Psoas muscle (tissue), 8 donors: Measurements from ENCODE around the gene PCSK2. TPM values are rescaled to one million over a fixed set of nuclear protein-coding genes. Genes with fewer than 3 reads are reported as not detected.

Source experiments
- ATAC-seq, 4 donors: fragments of 200-7000 bp; cut with Tn5 transposase; one replicate each; pipeline ENCODE4 v1.9.1; 2020; ENCODE audit warnings: moderate library complexity in 3 of 4, mild to moderate bottlenecking in 2 of 4
- DNase-seq, 2 donors: peaks; one replicate each; pipeline ENCODE4 v3.0.0-alpha.2; 2020
- H3K27ac ChIP-seq: fragments of 200-600 bp; one replicate; pipeline ENCODE4 v1.8.0; 2022
- H3K27me3 ChIP-seq, 3 donors: fragments of 200-600 bp in 1 of 3; one replicate each; pipeline versions ENCODE4 v1.6.1 to v1.8.0; 2013 to 2022; ENCODE audit warnings: low read length in 2 of 3, mild to moderate bottlenecking in 2 of 3, moderate library complexity in 1 of 3; ENCODE audit not compliant: insufficient read depth in 3 of 3
- H3K36me3 ChIP-seq, 2 donors: fragments of 200-600 bp in 1 of 2; one replicate each; pipeline versions ENCODE4 v1.6.1 to v1.8.0; 2013 to 2022; ENCODE audit warnings: low read depth in 1 of 2, mild to moderate bottlenecking in 1 of 2, moderate library complexity in 1 of 2; ENCODE audit not compliant: insufficient read depth in 1 of 2
- H3K4me1 ChIP-seq: fragments of 200-600 bp; one replicate; pipeline ENCODE4 v1.8.0; 2022
- H3K4me3 ChIP-seq: fragments of 200-600 bp; one replicate; pipeline ENCODE4 v1.8.0; 2022; ENCODE audit warnings: mild to moderate bottlenecking
- H3K9me3 ChIP-seq: fragments of 200-600 bp; one replicate; pipeline ENCODE4 v1.8.0; 2022
- WGBS, 3 donors: extraction: QIAGEN DNeasy Blood & Tissue Kit; methylation state at CpG; one replicate each; pipeline versions ENCODE4 v1.1.6 to v1.1.7; 2013; 5-methylcytosine and 5-hydroxymethylcytosine counted together
- intact Hi-C, 2 donors: fragments of 100-400 bp; cut with DNase I; formaldehyde crosslinking; loops; one replicate each; pipeline versions ENCODE4 v1.11.0 to v1.14.2; 2022
- polyA plus RNA-seq, 3 donors: library from polyadenylated mRNA; stranded (reverse); fragments of 200-250 nt; gene quantifications; one replicate each; pipeline ENCODE4 v1.2.3, GENCODE V29; 2013
- total RNA-seq, 4 donors: library from RNA; stranded (reverse); fragmentation: NEBNext Ultra II Directional in 2 of 4; extraction: Animal tissue kit (Norgen Biotek cat#: 25700) in 2 of 4; gene quantifications; one replicate each; pipeline versions ENCODE4 v1.2.1 to v1.2.4, GENCODE V29; 2021 to 2023
- TF ChIP-seq, protein P1 (sequence below): fragments of 200-600 bp; IDR thresholded peaks from one replicate; pipeline ENCODE4 v1.8.0; 2022; ENCODE audit warnings: antibody characterized with exemption
- donor health status: healthy with polysubstance abuse.
- donor health status: DM: no; HTN: no; CAD: no; lungs with moderate emphysema.
- donor health status: Bipolar disorder and iron deficiency.
- donor health status: healthy.
- donor health status: DM: yes; HTN: yes; CAD: no.
- donor health status: DM: no; HTN: no; CAD: no.
- donor health status: DM: no; HTN: no; CAD: no.
- donor health status: DM: yes; HTN: yes; CAD: no.

The PCSK2 gene
- total and polyA plus RNA-seq, 7 donors = 0.01 to 0.26 (median 0.04) TPM; not detected in 3

- peak overlapping the region; percentile 70 for H3K4me3 ChIP-seq
- WGBS, 3 donors = 77 to 82% (median 78%) methylated on average over 5 of the region's 5 CpGs
- intact Hi-C loops = loop anchor here in 1 of 2 donors (10.0 kb wide), 2 partner anchors 373 to 463 kb away; no protein-coding TSS in a partner anchor
Measured at GRCh38 chr20:17531665-17532025, 304.8 kb downstream of the PCSK2 start.

DNA sequence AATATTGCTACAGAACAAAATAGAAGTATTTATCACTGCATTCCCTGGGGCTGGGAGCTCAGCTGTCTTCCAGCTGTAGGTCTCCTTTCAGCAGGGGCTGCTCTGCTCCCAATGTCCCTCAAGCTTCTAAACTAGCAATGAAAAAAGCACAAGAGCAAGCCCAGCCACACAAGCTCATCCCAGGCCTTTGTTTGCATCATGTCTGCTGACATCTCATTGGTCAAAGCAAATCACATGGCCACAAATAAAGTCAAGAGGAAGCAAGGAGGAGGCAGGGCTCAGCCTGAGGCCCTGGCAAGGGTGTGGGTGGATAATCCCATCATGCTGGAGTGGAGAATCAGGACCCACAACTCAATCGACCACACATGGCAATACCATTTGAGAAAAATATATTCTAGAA lies 306.6 kb downstream of the PCSK2 start:
- Histone ChIP-seq H3K9me3 (no peaks in the 10 kb centered on the region), H3K27me3 (no peaks in the 10 kb centered on the region), H3K4me1 (peaks cover 4% of the 10 kb centered on the region), H3K36me3 (no peaks in the 10 kb centered on the region), H3K27ac (no peak overlapping the region), H3K4me3 (no peak overlapping the region)
- ATAC-seq (no peak), DNase-seq (no peak)
- intact Hi-C loops = loop anchor here in 1 of 2 donors (10.0 kb wide), 2 partner anchors 371 to 461 kb away; no protein-coding TSS in a partner anchor
- TF ChIP-seq, protein P1, sequence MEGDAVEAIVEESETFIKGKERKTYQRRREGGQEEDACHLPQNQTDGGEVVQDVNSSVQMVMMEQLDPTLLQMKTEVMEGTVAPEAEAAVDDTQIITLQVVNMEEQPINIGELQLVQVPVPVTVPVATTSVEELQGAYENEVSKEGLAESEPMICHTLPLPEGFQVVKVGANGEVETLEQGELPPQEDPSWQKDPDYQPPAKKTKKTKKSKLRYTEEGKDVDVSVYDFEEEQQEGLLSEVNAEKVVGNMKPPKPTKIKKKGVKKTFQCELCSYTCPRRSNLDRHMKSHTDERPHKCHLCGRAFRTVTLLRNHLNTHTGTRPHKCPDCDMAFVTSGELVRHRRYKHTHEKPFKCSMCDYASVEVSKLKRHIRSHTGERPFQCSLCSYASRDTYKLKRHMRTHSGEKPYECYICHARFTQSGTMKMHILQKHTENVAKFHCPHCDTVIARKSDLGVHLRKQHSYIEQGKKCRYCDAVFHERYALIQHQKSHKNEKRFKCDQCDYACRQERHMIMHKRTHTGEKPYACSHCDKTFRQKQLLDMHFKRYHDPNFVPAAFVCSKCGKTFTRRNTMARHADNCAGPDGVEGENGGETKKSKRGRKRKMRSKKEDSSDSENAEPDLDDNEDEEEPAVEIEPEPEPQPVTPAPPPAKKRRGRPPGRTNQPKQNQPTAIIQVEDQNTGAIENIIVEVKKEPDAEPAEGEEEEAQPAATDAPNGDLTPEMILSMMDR = no peak
- WGBS, 3 donors = 11 to 17% (median 16%) methylated on average over 1 of the region's 1 CpG

More at GRCh38 chr20:17531665-17532025, 304.8 kb downstream of the PCSK2 start:
- TF ChIP-seq, protein P1 = no peak
- no peaks in the 10 kb centered on the region for H3K36me3 ChIP-seq
- H3K4me1 ChIP-seq = peaks cover 4% of the 10 kb centered on the region
- peak overlapping the region; percentile 60 for H3K27ac ChIP-seq
- DNase-seq (no peak), ATAC-seq (no peak)
- H3K27me3 ChIP-seq = no peaks in the 10 kb centered on the region
- no peaks in the 10 kb centered on the region for H3K9me3 ChIP-seq

- intact Hi-C loops = loop anchor here in 1 of 2 donors (10.0 kb wide), 2 partner anchors 371 to 461 kb away; no protein-coding TSS in a partner anchor
- no peak for ATAC-seq
- peaks cover 4% of the 10 kb centered on the region for H3K4me1 ChIP-seq
- TF ChIP-seq, protein P1 = no peak
- H3K27ac ChIP-seq = no peak overlapping the region
- no peaks in the 10 kb centered on the region for H3K27me3 ChIP-seq
- no peaks in the 10 kb centered on the region for H3K9me3 ChIP-seq
- H3K36me3 ChIP-seq = no peaks in the 10 kb centered on the region
- WGBS, 3 donors = 93 to 94% (median 94%) methylated on average over 3 of the region's 3 CpGs
- no peak for DNase-seq
- no peak overlapping the region for H3K4me3 ChIP-seq
Measured at GRCh38 chr20:17534077-17534476, 307.2 kb downstream of the PCSK2 start.
